NCI-H510A (cell line): ENCODE measurements around the gene GSE1.
A peak's percentile ranks its signal among the peaks of the same experiment; 100 is the strongest.

Experiments used
- DNase-seq: peaks from one replicate; lab custom pipeline; 2025; lab: John Stamatoyannopoulos, UW

The GSE1 gene

DNA sequence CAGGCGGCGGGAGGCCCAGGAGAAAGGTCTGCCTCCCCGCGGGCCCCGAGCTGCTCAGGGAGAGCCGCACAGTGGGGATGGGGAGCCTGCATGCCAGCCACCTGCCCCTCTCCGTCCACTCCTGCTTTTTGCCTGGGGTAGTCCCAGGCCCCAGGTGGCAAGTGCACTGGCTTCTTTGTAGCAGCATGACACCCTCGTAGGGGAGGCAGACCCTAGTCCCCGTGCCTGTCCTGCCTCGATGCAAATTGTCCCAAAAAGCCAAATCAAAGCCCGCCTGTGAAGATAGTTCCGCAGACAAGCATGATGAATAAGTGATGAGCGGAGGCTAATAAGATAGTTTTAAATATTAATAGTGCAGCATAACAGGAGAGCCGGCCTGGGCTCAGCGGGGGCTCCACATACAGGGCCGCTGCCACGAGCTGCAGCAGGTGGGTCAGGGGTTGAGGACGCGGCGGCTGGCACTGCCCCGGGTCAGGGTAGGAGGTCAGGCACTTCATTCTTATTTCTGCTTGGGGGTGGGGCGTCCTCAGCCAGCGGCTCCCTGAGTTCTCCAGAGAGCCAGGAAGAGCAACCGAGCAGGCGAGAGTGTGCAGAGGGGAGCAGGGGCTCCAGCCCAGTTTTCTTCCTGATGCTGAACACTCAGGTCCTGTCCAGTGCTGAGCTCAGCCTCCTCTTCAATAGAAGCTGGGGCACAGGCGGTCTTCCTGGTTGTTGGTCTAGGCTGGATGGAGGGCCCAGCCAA, 48.8 kb downstream of the GSE1 start:
- DNase-seq: no peak

DNA sequence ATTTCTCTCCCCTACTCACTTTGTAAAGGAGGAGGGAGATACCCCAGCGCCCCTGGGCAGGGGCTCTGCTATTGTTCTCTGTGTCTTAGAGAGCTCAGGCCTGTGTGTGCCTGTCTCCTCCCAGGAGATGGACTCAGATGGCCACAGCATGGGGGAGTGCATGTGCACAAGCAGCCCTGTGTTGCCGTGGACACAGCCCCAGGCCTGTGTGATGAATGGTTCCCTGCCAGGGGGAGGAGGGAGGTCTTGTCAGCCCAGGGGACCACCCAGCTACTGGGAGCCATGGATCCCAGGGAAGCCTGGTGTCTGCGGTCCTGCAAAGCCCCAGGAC, 49.3 kb downstream of the GSE1 start:
- DNase-seq: no peak

DNA sequence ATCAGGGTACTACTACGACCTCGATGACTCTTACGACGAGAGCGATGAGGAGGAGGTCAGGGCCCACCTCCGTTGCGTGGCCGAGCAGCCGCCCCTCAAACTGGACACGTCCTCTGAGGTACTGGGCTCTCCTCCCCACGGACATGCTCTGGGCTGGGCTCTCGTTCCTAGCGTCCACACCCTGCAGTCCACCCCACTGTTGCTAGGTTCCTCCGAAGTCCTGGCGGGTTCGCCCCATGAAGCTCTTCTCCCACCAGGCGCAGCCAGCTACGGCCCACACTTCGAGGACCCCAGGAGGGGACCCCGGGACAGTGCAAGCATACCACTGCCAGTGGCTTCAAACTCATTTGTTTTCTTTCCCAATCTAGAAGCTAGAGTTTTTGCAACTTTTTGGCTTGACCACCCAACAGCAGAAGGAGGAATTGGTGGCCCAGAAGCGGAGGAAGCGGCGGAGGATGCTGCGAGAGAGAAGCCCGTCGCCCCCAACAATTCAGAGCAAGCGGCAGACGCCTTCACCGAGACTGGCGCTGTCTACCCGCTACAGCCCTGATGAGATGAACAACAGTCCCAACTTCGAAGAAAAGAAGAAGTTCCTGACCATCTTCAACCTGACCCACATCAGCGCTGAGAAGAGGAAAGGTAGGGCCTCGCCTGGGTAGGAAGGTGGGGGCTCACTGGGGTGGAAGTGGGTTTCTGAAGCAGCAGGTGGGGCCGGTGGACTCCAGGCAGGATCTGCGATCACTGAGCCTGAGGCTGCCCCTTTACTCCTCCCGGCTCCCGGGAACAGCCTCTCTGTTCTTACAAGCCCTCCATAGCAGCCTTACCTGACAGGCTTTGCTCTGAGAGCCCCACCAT, 50.1 kb downstream of the GSE1 start:
- no peak for DNase-seq

DNA sequence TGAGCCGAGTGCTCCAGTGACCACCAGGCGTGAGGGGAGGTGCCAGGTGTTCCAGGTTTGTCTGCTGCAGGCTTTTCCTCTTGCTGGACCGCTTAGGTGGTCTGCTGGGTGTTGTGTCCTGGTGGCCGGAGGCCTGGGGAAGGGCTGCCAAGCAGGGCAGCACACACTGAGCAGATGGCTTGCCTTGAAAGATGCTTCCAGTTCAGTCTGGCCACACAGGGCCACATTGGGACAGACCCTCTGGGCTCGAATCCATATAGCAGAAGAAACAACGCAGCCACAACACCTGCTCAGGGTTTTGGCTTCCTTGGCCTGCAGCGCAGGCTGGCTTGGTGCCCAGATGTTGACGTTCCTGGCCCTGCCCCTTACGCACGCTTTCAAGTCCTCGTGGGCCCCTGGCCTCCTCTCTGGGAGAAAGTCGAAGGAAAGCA, 50.8 kb downstream of the GSE1 start:
- DNase-seq: no peak

DNA sequence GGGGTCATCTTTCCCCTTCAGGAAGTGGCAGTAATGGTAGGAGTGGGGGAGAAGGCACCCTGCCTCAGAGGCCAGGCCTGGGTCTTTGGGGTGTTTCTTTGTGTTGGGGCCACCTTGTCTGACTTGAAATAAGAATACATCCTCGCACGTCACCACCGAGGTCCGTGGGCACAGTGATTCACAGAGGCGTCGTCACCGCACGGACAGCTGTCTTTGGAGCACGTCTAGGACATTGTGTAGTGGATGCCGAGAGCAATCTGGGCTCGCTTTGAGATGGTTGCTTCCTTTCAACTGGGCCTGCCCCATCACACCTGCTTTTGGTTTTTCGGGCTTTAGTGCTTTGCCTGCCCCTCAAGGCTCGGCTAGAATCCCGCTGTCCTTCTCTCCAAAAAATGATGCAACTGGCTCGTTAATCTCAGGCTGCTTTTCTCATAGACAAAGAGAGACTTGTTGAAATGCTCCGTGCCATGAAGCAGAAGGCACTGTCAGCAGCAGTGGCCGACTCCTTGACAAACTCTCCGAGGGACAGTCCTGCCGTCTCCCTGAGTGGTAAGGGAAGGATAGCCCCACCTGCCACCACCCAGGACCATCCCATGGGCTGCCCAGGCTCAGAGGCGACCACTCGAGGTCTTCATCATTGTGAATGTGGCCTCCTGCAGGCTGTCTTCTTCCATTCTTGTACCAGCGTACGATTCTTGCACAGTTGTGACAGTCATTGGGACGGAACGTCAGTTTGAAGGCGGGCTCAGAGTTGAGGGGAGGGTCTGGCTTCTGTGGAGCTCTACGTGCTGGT, 51.7 kb downstream of the GSE1 start:
- DNase-seq: no peak

DNA sequence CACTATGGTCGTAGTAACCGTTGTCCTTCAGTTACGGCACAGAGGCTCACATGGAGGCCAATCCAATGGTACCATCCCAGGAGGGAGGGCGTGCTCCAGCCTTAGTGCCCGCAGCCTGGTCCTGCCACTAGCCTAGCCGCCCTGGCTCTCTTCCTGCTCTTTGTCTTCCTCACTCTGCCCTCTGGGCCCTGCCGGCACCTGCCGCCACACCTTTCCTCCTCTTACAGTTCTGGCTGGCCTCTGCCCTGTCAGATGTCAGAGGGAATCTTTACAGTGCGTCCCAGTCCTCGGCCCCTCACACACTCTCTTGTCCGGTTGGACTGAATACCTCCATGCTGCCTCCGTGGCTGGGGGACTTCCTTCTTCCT, 52.2 kb downstream of the GSE1 start:
- DNase-seq: no peak

DNA sequence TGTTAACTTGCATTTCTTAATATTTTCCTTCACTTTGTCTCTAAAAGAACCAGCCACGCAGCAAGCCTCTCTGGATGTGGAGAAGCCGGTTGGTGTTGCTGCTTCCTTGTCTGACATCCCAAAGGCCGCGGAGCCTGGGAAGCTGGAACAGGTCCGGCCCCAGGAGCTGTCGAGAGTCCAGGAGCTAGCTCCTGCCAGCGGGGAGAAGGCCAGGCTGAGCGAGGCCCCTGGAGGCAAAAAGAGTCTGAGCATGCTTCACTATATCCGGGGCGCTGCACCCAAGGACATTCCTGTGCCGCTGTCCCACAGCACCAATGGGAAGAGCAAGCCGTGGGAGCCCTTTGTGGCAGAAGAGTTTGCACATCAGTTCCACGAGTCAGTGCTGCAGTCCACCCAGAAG, 52.8 kb downstream of the GSE1 start:
- DNase-seq: no peak

DNA sequence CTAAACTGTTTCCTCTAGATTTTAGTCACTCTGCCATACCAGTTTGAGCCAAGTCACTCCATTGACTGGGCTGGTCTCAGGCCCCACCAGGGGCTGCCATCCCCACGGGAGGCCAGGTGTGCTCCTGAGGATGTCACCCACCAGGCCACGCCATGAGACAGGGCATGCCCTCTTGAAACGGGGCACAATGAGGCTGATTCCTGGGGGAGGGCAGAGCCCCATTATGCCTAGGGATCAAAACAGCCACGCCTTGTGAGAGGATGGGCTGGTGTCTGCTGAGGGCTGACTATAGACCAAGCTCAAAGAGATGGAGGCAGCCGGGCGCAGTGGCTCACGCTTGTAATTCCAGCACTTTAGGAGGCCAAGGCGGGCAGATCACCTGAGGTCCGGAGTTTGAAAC, 54.1 kb downstream of the GSE1 start:
- DNase-seq: no peak

DNA sequence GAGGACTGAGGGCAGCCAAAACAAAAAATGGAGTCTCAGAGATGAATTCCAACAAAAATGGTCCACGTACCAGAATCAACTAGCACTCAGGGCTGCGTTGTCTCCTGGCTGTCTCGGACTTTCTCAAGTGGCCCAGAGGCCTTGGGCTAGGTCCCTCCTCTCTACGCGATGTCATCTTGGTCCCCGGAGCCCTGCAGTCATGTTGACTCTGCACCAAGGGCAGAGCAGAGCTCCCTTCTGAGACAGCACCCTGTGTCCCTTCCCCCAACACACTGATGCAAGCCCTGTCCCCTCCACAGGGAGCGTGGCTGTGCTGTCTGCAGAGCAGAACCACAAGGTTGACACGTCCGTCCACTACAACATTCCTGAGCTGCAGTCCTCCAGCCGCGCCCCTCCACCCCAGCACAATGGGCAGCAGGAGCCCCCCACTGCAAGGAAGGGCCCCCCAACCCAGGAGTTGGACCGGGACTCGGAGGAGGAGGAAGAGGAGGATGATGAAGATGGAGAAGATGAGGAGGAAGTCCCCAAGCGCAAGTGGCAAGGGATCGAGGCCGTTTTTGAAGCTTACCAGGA, 54.8 kb downstream of the GSE1 start:
- no peak for DNase-seq

DNA sequence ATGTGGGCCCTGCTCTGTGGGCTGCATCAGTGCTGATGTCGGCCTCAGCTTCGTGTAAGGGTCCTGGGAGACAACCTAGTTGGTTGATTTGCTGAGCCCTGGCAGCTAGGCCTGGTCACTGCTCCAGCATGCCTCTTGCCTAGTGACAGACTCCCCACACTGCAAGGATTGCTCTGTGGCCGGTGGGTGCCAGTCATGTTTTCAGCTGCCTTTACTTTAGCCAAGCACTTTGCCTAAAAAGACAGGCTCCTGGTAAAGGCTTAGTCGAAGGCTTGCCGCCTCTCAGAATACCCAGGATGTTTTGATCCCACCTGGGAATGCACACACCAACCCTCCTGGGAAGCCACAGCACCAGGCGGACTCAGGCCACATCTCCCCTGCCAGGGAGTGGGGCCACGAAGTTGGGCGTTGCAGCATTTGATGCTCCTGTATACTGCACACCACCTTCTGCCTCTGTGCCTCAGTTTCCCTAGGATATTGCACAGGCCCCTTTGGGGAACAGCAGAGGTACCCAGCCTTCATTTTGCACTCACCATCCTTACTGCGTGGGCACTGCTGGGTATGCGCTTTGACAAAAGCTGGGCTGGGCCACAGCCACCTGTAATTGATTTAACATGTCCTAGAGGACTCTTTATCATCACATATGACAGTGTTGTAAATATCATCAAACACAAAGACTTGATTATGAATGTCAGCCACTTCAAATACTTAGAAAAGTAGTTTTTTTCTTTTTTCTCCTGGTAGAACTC, 55.7 kb downstream of the GSE1 start:
- no peak for DNase-seq

DNA sequence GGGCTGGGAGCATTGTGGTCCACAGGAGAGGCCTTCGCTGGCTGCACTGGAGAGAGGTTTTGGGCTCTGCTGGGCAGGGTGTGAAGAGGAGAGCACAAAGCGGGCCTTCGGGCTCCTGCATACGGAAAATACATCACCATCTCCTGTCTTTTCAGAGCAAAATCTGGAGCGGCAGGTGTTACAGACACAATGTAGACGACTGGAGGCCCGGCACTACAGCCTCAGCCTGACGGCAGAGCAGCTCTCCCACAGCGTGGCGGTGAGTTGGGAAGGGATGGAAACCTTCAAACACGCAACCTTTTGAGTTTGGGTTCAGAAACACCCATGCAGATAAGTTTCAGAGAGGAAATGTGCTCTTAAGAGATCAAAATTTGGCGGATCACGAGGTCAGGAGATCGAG, 57.7 kb downstream of the GSE1 start:
- DNase-seq: no peak

DNA sequence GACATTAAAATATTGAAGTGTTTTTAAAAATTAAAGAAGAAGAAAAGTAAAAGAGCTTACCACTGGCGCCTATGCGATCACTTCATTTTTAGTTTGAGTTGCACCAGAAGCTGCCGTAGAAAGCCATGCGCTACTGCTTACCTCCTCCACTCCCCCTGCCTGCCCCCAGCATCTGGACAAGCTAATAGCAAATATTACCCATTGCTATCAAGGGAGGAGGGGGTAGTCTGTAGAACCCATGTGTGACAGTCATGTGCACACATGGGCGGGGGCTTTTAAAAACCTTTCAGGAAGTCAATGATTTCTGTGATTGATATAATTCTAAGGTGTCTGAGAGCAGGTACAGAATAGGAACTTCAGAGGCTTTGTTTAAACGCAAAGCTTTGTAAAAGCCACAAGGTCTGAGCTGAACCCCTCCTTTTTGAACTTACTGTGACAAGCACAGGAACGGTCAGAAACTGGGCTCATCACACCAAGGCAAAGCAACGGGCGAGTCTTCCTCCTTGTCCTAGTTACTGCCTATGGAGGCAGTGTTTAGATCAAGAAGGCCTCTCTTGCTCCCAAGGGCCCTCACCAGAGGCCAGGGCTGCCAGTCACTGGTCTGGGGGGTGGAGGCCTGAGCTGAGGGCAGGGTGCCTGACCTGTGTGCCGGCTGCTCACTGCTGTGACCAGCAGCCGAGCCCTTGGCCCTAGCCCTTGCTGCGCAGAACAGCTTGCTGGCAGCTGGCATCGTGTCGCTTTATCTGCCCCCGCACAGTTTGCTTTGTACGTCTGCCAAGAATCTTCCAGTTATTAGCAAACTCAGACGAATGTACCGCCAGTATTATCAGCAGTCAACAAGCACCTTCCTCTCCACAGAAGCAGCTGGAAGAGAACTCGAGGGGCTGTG, 60.7 kb downstream of the GSE1 start:
- DNase-seq: peak; percentile 60

DNA sequence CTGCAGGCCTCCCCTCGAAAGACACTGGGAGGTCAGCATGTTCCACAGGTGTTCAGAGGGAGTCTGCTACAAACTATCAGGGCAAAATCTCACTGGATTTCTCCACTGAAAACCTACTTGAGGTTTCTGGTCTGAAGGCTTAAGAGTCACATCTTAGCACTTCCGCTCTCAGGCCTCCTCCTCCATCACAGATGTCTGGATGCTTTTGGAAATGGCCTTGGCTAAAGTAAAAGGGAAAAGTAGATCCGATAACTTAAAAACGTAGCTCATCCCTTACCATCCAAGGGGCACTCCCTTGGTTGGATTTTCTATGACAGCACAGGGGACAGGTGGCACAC, 61.3 kb downstream of the GSE1 start:
- DNase-seq: no peak

DNA sequence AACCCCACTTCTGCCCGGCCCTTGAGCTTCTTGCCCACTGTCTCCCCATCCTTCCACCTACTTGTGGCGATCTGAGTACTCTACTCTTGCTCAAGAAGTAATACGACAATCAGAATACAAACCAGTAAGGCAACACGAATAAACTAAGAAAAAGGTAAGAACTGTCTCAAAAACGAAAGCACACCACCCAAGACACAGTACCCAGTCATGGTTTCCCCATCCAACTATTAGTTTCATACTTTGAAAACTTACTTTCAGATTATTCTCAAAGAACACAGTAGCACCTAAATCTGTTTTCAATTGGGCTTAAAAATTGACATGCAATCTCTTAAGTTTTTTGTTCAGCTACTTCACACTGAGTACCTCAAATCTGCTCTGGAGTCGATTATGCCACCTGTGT, 61.7 kb downstream of the GSE1 start:
- DNase-seq: no peak

DNA sequence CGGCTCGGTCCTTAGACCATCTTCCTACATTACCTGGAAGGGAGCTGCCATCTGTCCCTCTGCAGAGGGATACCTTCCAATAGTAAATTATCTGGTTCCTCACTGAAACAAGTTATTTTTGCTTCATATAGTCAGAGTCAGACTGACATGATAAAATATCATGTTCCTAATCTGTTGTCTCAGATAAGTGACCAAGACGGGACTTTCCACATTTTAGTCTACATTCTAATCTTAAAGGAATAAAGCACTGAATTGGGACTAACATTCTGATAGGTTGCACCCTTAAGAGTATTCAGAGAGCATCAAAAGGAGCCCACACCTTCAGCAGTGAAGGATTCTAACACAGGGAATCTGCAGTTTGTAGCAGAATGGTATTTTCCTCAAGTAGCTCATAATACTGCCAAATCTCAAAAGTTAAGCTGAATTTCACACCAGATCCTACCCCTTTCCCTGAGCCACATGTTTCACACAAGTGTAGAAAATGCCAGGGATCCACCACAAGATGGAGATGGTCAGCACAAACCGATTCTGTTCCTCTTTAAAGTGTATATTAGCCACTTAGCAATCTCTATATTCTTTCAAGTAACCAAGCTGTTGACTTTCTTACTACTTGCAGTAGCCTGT, 62.2 kb downstream of the GSE1 start:
- DNase-seq: no peak

DNA sequence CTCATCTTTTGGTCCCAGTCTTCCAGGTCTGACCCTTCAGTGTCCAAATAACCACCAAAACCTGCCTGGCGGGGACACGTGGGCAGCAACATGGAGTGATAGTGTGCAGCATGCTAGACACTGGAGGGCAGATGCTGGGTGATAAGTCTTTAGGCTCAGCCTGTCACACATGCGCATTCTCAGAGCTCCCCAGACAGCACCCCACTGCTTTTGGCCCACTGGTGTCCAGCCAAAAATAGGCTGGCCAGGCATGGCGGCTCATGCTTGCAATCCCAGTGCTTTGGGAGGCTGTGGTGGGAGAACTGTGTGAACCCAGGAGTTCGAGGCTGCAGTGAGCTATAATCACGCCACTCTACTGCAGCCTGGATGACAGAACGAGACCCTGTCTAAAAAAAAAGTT, 63.3 kb downstream of the GSE1 start:
- no peak for DNase-seq

DNA sequence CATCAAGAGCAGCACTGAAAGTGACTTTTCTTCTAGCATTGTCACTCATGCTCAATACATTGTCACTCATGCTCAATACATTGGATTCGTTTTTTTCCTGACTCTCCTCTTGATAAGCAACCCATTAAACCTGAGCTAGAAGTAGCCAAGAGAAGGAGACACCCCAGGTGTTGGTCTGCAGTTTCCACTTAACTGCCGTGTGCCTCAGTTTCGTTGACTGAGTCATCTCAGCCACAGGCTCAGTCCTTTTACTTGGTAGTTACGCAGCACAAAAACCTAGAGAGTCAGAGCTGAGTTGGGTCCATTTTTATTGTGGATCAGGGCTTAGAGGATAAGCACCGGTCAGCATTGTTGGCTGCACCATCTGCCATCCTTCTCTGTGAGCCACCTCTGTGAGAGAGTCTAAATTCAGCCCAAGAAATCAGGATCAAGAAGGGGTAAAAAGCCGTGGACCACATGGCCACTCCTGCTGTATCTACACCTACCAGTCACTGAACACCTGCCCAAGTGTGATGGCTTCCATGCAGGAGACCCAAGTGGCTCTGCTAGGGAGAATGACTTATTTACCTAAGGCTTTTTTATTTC, 64.4 kb downstream of the GSE1 start:
- no peak for DNase-seq

DNA sequence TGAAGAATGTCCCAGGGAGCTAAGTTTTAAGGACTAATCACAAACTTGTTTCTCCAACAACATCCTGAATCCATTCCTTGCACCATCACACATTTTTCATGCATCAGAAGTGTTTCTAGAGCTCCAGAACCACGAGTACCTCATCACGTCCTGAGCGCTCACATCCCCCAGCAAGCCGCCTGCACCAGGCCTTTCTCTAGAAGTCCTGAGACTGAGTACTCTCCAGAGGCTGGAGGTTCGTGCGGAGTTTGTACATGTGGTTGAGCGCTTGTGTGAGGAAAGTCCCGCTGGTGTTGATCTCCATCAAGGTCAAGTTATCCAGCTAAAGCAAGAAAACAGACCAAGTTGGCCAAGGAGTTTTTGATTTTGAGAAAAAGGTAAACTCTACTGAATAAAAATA, 64.9 kb downstream of the GSE1 start:
- no peak for DNase-seq

DNA sequence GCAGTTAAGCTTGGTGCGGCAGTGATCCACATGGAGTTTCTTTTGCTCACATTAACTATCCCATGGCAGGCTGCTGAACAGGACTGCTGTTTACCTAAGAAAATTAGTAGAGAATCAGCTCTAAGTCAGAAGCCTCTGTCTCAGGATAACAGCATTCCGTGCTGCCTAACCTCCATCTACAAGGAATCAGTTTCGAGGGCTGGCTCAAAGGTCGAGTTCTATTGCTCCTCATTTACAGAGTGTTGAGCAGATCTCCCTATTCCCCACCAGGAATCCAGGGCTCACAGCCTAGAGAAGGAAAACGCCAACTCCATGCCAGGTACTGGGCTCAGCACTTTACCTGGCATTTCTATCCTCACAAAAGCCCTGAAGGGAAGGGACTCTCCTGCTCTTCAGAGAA, 65.7 kb downstream of the GSE1 start:
- no peak for DNase-seq

DNA sequence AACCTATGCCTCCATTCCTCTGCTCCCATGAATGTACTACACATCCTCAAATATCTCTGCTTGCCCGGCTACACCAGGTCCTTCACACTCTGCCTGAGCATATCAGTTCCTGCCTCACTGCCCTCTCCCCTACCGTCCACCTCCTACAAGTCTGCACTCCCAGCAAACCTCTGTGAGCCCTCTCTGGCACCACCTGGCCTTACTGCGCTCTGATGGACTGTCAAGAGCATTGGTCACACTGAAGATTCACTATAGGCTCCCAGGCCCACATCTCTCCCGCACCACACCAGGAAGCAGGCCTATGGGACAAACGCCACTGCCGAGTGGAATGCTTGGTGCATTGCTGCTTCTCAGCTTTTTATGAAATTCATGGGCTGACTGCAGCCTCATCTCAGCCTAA, 66.7 kb downstream of the GSE1 start:
- no peak for DNase-seq
